ENCODE results near the gene TSEN34.

Gene TSEN34

DNA sequence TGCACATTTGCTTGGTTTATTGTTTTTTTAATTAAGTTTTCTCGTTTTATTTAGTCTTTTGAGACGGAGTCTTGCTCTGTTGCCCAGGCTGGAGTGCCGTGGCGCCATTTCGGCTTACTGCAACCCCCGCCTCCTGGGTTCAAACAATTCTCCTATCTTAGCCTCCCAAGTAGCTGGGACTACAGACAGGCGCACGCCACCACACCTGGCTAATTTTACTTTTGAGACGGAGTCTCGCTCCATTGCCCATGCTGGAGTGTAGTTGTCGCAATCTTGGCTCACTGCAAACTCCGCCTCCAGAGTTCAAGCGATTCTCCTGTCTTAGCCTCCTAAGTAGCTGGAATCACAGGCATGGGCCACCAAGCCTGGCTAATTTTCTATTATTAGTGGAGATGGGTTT, 10.9 kb downstream of the TSEN34 start:
- Histone ChIP-seq H4K20me1 (ENCODE audit: insufficient read depth, low read length) (peaks cover 58% of the 10 kb centered on the region), H3K79me2 (ENCODE audit: low read length) (peaks cover 77% of the 10 kb centered on the region), H3K9me3 (ENCODE audit: insufficient read depth, low read length) (no peaks in the 10 kb centered on the region), H3K27ac (ENCODE audit: low read length) (peak overlapping the region; percentile 79), H3K27me3 (ENCODE audit: low read depth, low read length) (no peaks in the 10 kb centered on the region), H3K4me3 (ENCODE audit: low read length) (peak overlapping the region; percentile 80), H3K4me1 (ENCODE audit: low read length) (peaks cover 59% of the 10 kb centered on the region), H2AFZ (ENCODE audit: low read depth, low read length) (no peak overlapping the region), H3K36me3 (replicated peaks; ENCODE audit: low read depth, low read length) (peaks cover 62% of the 10 kb centered on the region), H3K4me2 (ENCODE audit: low read length) (peak overlapping the region; percentile 99), H3K9ac (ENCODE audit: low read length) (peak overlapping the region; percentile 91)
- no peak for TF ChIP-seq EZH2phosphoT487 (IDR thresholded peaks at IDR 0.05; ENCODE audit: low read depth)
- TF ChIP-seq, protein P1, sequence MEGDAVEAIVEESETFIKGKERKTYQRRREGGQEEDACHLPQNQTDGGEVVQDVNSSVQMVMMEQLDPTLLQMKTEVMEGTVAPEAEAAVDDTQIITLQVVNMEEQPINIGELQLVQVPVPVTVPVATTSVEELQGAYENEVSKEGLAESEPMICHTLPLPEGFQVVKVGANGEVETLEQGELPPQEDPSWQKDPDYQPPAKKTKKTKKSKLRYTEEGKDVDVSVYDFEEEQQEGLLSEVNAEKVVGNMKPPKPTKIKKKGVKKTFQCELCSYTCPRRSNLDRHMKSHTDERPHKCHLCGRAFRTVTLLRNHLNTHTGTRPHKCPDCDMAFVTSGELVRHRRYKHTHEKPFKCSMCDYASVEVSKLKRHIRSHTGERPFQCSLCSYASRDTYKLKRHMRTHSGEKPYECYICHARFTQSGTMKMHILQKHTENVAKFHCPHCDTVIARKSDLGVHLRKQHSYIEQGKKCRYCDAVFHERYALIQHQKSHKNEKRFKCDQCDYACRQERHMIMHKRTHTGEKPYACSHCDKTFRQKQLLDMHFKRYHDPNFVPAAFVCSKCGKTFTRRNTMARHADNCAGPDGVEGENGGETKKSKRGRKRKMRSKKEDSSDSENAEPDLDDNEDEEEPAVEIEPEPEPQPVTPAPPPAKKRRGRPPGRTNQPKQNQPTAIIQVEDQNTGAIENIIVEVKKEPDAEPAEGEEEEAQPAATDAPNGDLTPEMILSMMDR (IDR thresholded peaks at IDR 0.05; ENCODE audit: low read depth, low read length), result no peak

DNA sequence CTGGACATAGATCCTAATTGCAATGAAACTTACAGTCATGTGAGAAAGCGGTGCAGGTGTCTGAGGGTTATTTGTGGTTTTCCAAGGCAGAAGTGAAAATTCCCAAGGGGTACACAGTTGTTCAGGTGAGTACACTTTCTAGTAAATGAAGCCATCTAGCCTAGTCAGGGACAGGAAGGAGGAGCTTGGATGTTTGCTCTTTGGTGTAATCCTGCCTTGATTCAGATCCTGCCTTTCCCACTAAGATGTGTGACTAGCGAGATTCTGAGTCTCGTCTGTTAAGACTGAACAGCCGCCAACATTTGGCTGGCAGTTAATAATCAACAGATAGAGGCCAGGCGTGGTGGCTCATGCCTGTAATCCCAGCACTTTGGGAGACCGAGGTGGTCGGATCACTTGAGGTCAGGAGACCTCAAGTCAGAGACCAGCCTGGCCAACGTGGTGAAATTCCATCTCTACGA, 12.1 kb downstream of the TSEN34 start:
- peaks cover 71% of the 10 kb centered on the region for H3K36me3 ChIP-seq (replicated peaks; ENCODE audit: low read depth, low read length)

DNA sequence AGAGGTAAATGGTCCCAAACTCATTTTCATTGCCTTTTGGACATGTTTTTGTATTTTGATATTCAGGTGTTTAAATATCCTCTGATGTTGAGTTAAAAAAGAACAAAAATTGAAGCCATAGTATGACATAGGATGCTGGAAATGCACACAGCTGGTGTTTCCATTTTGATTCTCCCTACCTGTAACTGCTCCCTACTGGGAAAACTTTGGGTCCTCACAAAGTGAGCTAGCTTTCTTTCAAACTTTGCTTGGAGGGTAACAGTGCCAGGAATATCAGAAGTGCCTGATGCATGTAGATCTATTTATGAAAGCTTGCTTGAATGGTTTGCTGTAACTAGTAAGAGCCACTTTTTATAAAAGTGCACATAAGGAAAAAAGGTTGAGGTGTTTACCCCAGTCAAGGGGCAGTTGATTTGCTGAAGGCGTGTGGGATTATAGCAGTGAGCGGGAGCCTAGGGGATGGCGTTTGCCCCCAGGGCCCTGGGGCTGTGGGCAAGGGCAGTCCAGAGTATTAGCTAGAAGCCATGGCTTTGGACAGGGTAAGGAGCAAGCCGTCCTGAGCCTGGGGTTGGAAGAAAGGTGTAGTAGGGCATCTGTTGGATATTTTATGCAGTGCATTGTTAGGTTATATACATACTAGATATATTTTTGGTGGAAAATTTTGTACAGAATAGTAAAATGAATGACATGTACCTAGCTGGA, 13.8 kb downstream of the TSEN34 start:
- peak overlapping the region; percentile 99 for H3K4me2 ChIP-seq (ENCODE audit: low read length)
- H3K9me3 ChIP-seq (ENCODE audit: insufficient read depth, low read length), result no peaks in the 10 kb centered on the region
- H3K27ac ChIP-seq (ENCODE audit: low read length), result no peak overlapping the region
- no peak for TF ChIP-seq EZH2phosphoT487 (IDR thresholded peaks at IDR 0.05; ENCODE audit: low read depth)
- TF ChIP-seq, protein P1 (IDR thresholded peaks at IDR 0.05; ENCODE audit: low read depth, low read length), result no peak
- H2AFZ ChIP-seq (ENCODE audit: low read depth, low read length), result no peak overlapping the region
- H3K4me3 ChIP-seq (ENCODE audit: low read length), result no peak overlapping the region
- no peaks in the 10 kb centered on the region for H3K27me3 ChIP-seq (ENCODE audit: low read depth, low read length)
- peaks cover 81% of the 10 kb centered on the region for H3K79me2 ChIP-seq (ENCODE audit: low read length)
- peaks cover 76% of the 10 kb centered on the region for H3K36me3 ChIP-seq (replicated peaks; ENCODE audit: low read depth, low read length)
- H3K4me1 ChIP-seq (ENCODE audit: low read length), result peaks cover 75% of the 10 kb centered on the region
- peaks cover 88% of the 10 kb centered on the region for H4K20me1 ChIP-seq (ENCODE audit: insufficient read depth, low read length)
- no peak overlapping the region for H3K9ac ChIP-seq (ENCODE audit: low read length)

More for the DNA sequence above, 12.1 kb downstream of the TSEN34 start:
- Histone ChIP-seq H3K4me3 (ENCODE audit: low read length) (peak overlapping the region; percentile 80), H3K9me3 (ENCODE audit: insufficient read depth, low read length) (no peaks in the 10 kb centered on the region), H3K79me2 (ENCODE audit: low read length) (peaks cover 84% of the 10 kb centered on the region), H2AFZ (ENCODE audit: low read depth, low read length) (no peak overlapping the region), H4K20me1 (ENCODE audit: insufficient read depth, low read length) (peaks cover 70% of the 10 kb centered on the region), H3K27ac (ENCODE audit: low read length) (peak overlapping the region; percentile 79), H3K27me3 (ENCODE audit: low read depth, low read length) (no peaks in the 10 kb centered on the region), H3K9ac (ENCODE audit: low read length) (peak overlapping the region; percentile 91), H3K4me2 (ENCODE audit: low read length) (peak overlapping the region; percentile 99), H3K4me1 (ENCODE audit: low read length) (peaks cover 71% of the 10 kb centered on the region)
- TF ChIP-seq EZH2phosphoT487 (IDR thresholded peaks at IDR 0.05; ENCODE audit: low read depth), result no peak
- TF ChIP-seq, protein P1 (IDR thresholded peaks at IDR 0.05; ENCODE audit: low read depth, low read length), result no peak

DNA sequence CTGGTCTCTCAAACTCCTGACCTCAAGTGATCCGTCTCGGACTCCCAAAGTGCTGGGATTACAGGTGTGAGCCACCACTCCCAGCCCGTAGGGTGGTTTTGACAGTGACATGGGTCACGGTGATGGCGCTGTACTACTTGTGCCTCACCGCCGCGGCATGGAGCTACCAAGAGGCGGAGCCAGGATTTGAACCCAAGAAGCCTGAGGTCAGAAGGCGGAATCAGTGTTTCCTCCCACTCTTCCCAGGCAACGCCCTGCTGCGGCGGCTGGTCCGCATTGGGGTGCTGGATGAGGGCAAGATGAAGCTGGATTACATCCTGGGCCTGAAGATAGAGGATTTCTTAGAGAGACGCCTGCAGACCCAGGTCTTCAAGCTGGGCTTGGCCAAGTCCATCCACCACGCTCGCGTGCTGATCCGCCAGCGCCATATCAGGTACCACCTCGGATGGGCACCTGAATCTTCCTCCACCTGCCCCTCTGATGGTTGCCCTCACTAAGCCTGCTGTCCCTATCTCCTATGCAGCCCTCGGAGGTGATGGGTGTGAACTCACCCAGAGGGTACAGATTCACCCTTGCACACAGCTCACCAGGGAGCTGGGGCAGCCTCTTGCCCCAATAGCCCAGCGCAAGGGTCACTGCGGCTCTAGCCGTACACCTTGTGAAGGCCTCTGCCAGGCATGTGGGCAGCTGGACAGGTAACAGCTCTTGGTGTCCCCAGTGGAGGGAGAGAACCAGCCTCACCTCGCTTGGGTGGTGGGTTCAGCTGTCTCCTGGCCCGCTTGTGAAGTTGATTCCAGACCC, 15.1 kb downstream of the TSEN34 start:
- Histone ChIP-seq H3K9me3 (ENCODE audit: insufficient read depth, low read length) (no peaks in the 10 kb centered on the region), H3K4me2 (ENCODE audit: low read length) (peak overlapping the region; percentile 54), H3K36me3 (replicated peaks; ENCODE audit: low read depth, low read length) (peaks cover 82% of the 10 kb centered on the region), H3K4me3 (ENCODE audit: low read length) (no peak overlapping the region), H3K79me2 (ENCODE audit: low read length) (peaks cover 70% of the 10 kb centered on the region), H4K20me1 (ENCODE audit: insufficient read depth, low read length) (peaks cover 98% of the 10 kb centered on the region), H3K4me1 (ENCODE audit: low read length) (peaks cover 73% of the 10 kb centered on the region), H3K27ac (ENCODE audit: low read length) (no peak overlapping the region), H3K27me3 (ENCODE audit: low read depth, low read length) (no peaks in the 10 kb centered on the region), H3K9ac (ENCODE audit: low read length) (no peak overlapping the region), H2AFZ (ENCODE audit: low read depth, low read length) (no peak overlapping the region)
- TF ChIP-seq EZH2phosphoT487 (IDR thresholded peaks at IDR 0.05; ENCODE audit: low read depth), result no peak
- TF ChIP-seq, protein P1 (IDR thresholded peaks at IDR 0.05; ENCODE audit: low read depth, low read length), result no peak

All from OCI-LY3 (cell line).